22Rv1 (cell line): ENCODE measurements around the gene GRB7.

Experiments used
- ZFX ChIP-seq: fragments of 450-650 bp; IDR thresholded peaks from 2 replicates; pipeline ENCODE4 v1.6.1; 2017; ENCODE audit warnings: antibody characterized with exemption, borderline replicate concordance
- TF ChIP-seq, protein P1 (sequence below): fragments of 450-650 bp; IDR thresholded peaks from 2 replicates; pipeline ENCODE4 v1.5.1; 2017; ENCODE audit warnings: mild to moderate bottlenecking

DNA sequence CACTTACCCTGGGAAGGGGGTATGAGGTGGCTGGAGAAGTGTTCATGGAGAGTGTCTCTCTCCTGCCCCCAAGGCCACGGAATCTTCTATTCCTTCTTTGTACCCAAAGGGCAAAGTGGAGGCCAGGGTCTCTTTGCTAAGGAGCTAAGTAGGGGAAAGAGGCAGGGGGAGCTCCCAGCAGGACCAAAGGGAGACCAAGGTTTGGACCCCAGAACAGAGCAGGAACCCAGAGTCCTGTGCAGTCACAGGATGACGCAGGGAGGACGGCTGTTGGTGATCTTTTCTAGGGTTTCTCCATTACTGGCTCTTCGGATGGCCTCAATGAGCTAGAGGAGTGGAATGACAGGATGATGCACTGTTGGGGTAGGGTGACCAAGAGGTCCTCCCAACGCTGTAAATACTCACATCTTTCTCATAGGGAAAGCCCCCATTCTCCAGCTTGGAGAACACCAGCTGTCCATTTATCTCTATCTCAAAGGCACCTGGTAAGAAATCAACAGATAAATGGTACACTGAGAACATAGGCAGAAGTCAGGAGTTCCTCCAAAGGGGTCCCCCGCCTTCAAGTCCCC, 8.4 kb upstream of the GRB7 start:
- TF ChIP-seq, protein P1, sequence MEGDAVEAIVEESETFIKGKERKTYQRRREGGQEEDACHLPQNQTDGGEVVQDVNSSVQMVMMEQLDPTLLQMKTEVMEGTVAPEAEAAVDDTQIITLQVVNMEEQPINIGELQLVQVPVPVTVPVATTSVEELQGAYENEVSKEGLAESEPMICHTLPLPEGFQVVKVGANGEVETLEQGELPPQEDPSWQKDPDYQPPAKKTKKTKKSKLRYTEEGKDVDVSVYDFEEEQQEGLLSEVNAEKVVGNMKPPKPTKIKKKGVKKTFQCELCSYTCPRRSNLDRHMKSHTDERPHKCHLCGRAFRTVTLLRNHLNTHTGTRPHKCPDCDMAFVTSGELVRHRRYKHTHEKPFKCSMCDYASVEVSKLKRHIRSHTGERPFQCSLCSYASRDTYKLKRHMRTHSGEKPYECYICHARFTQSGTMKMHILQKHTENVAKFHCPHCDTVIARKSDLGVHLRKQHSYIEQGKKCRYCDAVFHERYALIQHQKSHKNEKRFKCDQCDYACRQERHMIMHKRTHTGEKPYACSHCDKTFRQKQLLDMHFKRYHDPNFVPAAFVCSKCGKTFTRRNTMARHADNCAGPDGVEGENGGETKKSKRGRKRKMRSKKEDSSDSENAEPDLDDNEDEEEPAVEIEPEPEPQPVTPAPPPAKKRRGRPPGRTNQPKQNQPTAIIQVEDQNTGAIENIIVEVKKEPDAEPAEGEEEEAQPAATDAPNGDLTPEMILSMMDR, result no peak
- TF ChIP-seq ZFX, result no peak
